ENCODE results near the gene PDE9A.

The PDE9A gene

GRCh38 chr21:42617486-42617885, 35.9 kb upstream of the PDE9A start:
- ChIA-PET POLR2A (no interaction called here), CTCF (interaction anchor here (0.5 kb wide), 1 partner anchor 163 kb away, joined by 3 read pairs; no protein-coding TSS in a partner anchor)
- TF ChIP-seq TARDBP (IDR thresholded peaks at IDR 0.05) (no peak), FOXK2 (IDR thresholded peaks at IDR 0.05) (no peak), FOXA1 (IDR thresholded peaks at IDR 0.05) (no peak), ELF4 (IDR thresholded peaks at IDR 0.05) (no peak)
- no peak for DNase-seq (ENCODE audit: extremely low spot score)

GRCh38 chr21:42618707-42619102, 34.7 kb upstream of the PDE9A start:
- no peak for TF ChIP-seq SP1 (IDR thresholded peaks at IDR 0.05)
- no peak for TF ChIP-seq LEF1 (IDR thresholded peaks at IDR 0.05; ENCODE audit: borderline replicate concordance)
- no peak for TF ChIP-seq FOXK2 (IDR thresholded peaks at IDR 0.05)
- DNase-seq (ENCODE audit: extremely low spot score): no peak
- ChIA-PET POLR2A (no interaction called here), CTCF (no interaction called here)

GRCh38 chr21:42619166-42619565, 34.3 kb upstream of the PDE9A start:
- ChIA-PET POLR2A (no interaction called here), CTCF (no interaction called here)
- no peak for TF ChIP-seq SP1 (IDR thresholded peaks at IDR 0.05)
- TF ChIP-seq CTBP1 (IDR thresholded peaks at IDR 0.05; ENCODE audit: borderline replicate concordance): no peak
- DNase-seq (ENCODE audit: extremely low spot score): no peak

GRCh38 chr21:42619841-42620240, 33.6 kb upstream of the PDE9A start:
- CTCF ChIA-PET: no interaction called here

GRCh38 chr21:42621166-42621818, 32.1 kb upstream of the PDE9A start:
- POLR2A ChIA-PET: no interaction called here
- TF ChIP-seq ARNT (IDR thresholded peaks at IDR 0.05) (no peak), FOXA1 (IDR thresholded peaks at IDR 0.05) (no peak), ELF4 (IDR thresholded peaks at IDR 0.05) (no peak), PKNOX1 (IDR thresholded peaks at IDR 0.05) (no peak), HDGF (IDR thresholded peaks at IDR 0.05; ENCODE audit: borderline replicate concordance) (no peak), SUZ12 (IDR thresholded peaks at IDR 0.05) (no peak), L3MBTL2 (conservative IDR thresholded peaks at IDR 0.05) (no peak), FOXM1 (IDR thresholded peaks at IDR 0.05; ENCODE audit: borderline replicate concordance) (no peak), NFRKB (IDR thresholded peaks at IDR 0.05) (no peak), SP1 (IDR thresholded peaks at IDR 0.05) (no peak), FOXK2 (IDR thresholded peaks at IDR 0.05) (no peak)
- no peak for DNase-seq (ENCODE audit: extremely low spot score)
- CTCF ChIA-PET: interaction anchor here (0.7 kb wide), 1 partner anchor 83 kb away, joined by 8 read pairs; no protein-coding TSS in a partner anchor

More at GRCh38 chr21:42619841-42620240, 33.6 kb upstream of the PDE9A start:
- no peak for DNase-seq (ENCODE audit: extremely low spot score)
- POLR2A ChIA-PET: no interaction called here
- TF ChIP-seq ARNT (IDR thresholded peaks at IDR 0.05) (no peak), CTBP1 (IDR thresholded peaks at IDR 0.05; ENCODE audit: borderline replicate concordance) (no peak), FOXM1 (IDR thresholded peaks at IDR 0.05; ENCODE audit: borderline replicate concordance) (no peak)

- TF ChIP-seq BHLHE40 (IDR thresholded peaks at IDR 0.05; ENCODE audit: borderline replicate concordance) (no peak), FOXK2 (IDR thresholded peaks at IDR 0.05) (no peak), L3MBTL2 (conservative IDR thresholded peaks at IDR 0.05) (no peak), ZNF384 (IDR thresholded peaks at IDR 0.05) (no peak), ARNT (IDR thresholded peaks at IDR 0.05) (no peak), ELF4 (IDR thresholded peaks at IDR 0.05) (no peak)
- CTCF ChIA-PET: no interaction called here
- POLR2A ChIA-PET: no interaction called here
- no peak for DNase-seq (ENCODE audit: extremely low spot score)
Measured at GRCh38 chr21:42621819-42622177, 31.6 kb upstream of the PDE9A start.

GRCh38 chr21:42622284-42622683, 31.1 kb upstream of the PDE9A start:
- POLR2A ChIA-PET: no interaction called here
- CTCF ChIA-PET: no interaction called here
- TF ChIP-seq FOXK2 (IDR thresholded peaks at IDR 0.05): no peak
- no peak for TF ChIP-seq ELF4 (IDR thresholded peaks at IDR 0.05)
- TF ChIP-seq PKNOX1 (IDR thresholded peaks at IDR 0.05): no peak
- no peak for TF ChIP-seq ZNF384 (IDR thresholded peaks at IDR 0.05)
- TF ChIP-seq ARNT (IDR thresholded peaks at IDR 0.05): no peak
- no peak for TF ChIP-seq FOXM1 (IDR thresholded peaks at IDR 0.05; ENCODE audit: borderline replicate concordance)
- TF ChIP-seq FOXA1 (IDR thresholded peaks at IDR 0.05): no peak
- no peak for TF ChIP-seq CTBP1 (IDR thresholded peaks at IDR 0.05; ENCODE audit: borderline replicate concordance)
- no peak for TF ChIP-seq BHLHE40 (IDR thresholded peaks at IDR 0.05; ENCODE audit: borderline replicate concordance)
- TF ChIP-seq SP1 (IDR thresholded peaks at IDR 0.05): no peak
- no peak for TF ChIP-seq HDGF (IDR thresholded peaks at IDR 0.05; ENCODE audit: borderline replicate concordance)
- TF ChIP-seq L3MBTL2 (conservative IDR thresholded peaks at IDR 0.05): no peak
- no peak for TF ChIP-seq NFRKB (IDR thresholded peaks at IDR 0.05)
- no peak for TF ChIP-seq SUZ12 (IDR thresholded peaks at IDR 0.05)
- no peak for TF ChIP-seq TARDBP (IDR thresholded peaks at IDR 0.05)
- no peak for TF ChIP-seq LEF1 (IDR thresholded peaks at IDR 0.05; ENCODE audit: borderline replicate concordance)
- DNase-seq (ENCODE audit: extremely low spot score): no peak

- DNase-seq (ENCODE audit: extremely low spot score): no peak
- ChIA-PET POLR2A (no interaction called here), CTCF (no interaction called here)
- TF ChIP-seq SP1 (IDR thresholded peaks at IDR 0.05): no peak
- no peak for TF ChIP-seq BHLHE40 (IDR thresholded peaks at IDR 0.05; ENCODE audit: borderline replicate concordance)
- TF ChIP-seq FOXK2 (IDR thresholded peaks at IDR 0.05): no peak
- TF ChIP-seq L3MBTL2 (conservative IDR thresholded peaks at IDR 0.05): no peak
- TF ChIP-seq HDGF (IDR thresholded peaks at IDR 0.05; ENCODE audit: borderline replicate concordance): no peak
- TF ChIP-seq ZNF384 (IDR thresholded peaks at IDR 0.05): no peak
- TF ChIP-seq CTBP1 (IDR thresholded peaks at IDR 0.05; ENCODE audit: borderline replicate concordance): no peak
- no peak for TF ChIP-seq FOXA1 (IDR thresholded peaks at IDR 0.05)
- no peak for TF ChIP-seq LEF1 (IDR thresholded peaks at IDR 0.05; ENCODE audit: borderline replicate concordance)
- TF ChIP-seq PKNOX1 (IDR thresholded peaks at IDR 0.05): no peak
- TF ChIP-seq FOXM1 (IDR thresholded peaks at IDR 0.05; ENCODE audit: borderline replicate concordance): no peak
- TF ChIP-seq TARDBP (IDR thresholded peaks at IDR 0.05): no peak
- no peak for TF ChIP-seq SUZ12 (IDR thresholded peaks at IDR 0.05)
- no peak for TF ChIP-seq NFRKB (IDR thresholded peaks at IDR 0.05)
- TF ChIP-seq ELF4 (IDR thresholded peaks at IDR 0.05): no peak
Measured at GRCh38 chr21:42623694-42624093, 29.7 kb upstream of the PDE9A start.
